ENCODE data around the gene MAPKBP1. TPM values are rescaled to one million over a fixed set of nuclear protein-coding genes. Genes with fewer than 3 reads are reported as not detected.

The MAPKBP1 gene
- total and polyA plus RNA-seq, 2 of the 8 experiments (the other 6 are each of a cell fraction or from before 2014, with no cell fraction given), result 4.3 to 11.3 TPM

- TF ChIP-seq BRCA1 (IDR thresholded peaks at IDR 0.05; ENCODE audit: low read depth, low read length) (no peak), RAD21 (IDR thresholded peaks at IDR 0.05 in 1 of 2, conservative IDR thresholded peaks at IDR 0.05 in 1 of 2; ENCODE audit: low read depth in 2 of 2, low read length in 2 of 2) (no peak), GTF2F1 (IDR thresholded peaks at IDR 0.05; ENCODE audit: borderline replicate concordance, low read depth, low read length) (no peak), KDM5A (IDR thresholded peaks at IDR 0.05; ENCODE audit: low read length) (no peak)
Measured at GRCh38 chr15:41788262-41788661, 14.0 kb downstream of the MAPKBP1 start (continued).

All from H1 (cell line).